ENCODE measurements around the gene IMPG2.

IMPG2 gene

GRCh38 chr3:101228441-101228840 lies 91.9 kb downstream of the IMPG2 start:
- H3K4me1 ChIP-seq, result no peaks in the 10 kb centered on the region
- no peaks in the 10 kb centered on the region for H3K36me3 ChIP-seq
- TF ChIP-seq, protein P1, sequence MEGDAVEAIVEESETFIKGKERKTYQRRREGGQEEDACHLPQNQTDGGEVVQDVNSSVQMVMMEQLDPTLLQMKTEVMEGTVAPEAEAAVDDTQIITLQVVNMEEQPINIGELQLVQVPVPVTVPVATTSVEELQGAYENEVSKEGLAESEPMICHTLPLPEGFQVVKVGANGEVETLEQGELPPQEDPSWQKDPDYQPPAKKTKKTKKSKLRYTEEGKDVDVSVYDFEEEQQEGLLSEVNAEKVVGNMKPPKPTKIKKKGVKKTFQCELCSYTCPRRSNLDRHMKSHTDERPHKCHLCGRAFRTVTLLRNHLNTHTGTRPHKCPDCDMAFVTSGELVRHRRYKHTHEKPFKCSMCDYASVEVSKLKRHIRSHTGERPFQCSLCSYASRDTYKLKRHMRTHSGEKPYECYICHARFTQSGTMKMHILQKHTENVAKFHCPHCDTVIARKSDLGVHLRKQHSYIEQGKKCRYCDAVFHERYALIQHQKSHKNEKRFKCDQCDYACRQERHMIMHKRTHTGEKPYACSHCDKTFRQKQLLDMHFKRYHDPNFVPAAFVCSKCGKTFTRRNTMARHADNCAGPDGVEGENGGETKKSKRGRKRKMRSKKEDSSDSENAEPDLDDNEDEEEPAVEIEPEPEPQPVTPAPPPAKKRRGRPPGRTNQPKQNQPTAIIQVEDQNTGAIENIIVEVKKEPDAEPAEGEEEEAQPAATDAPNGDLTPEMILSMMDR (IDR thresholded peaks at IDR 0.05; ENCODE audit: low read depth, low read length), result no peak
- no peak for DNase-seq
- H3K9me3 ChIP-seq, result no peaks in the 10 kb centered on the region
- H3K27me3 ChIP-seq, result no peaks in the 10 kb centered on the region
- no peak overlapping the region for H3K4me3 ChIP-seq (ENCODE audit: low read depth, low read length)

- no peaks in the 10 kb centered on the region for H3K9me3 ChIP-seq
- no peaks in the 10 kb centered on the region for H3K36me3 ChIP-seq
- no peak for DNase-seq
- H3K27me3 ChIP-seq, result no peaks in the 10 kb centered on the region
- TF ChIP-seq, protein P1 (IDR thresholded peaks at IDR 0.05; ENCODE audit: low read depth, low read length), result no peak
- H3K4me1 ChIP-seq, result no peaks in the 10 kb centered on the region
- H3K4me3 ChIP-seq (ENCODE audit: low read depth, low read length), result no peak overlapping the region
These were observed 95.6 kb downstream of the IMPG2 start for GRCh38 chr3:101224739-101225138.

DNA sequence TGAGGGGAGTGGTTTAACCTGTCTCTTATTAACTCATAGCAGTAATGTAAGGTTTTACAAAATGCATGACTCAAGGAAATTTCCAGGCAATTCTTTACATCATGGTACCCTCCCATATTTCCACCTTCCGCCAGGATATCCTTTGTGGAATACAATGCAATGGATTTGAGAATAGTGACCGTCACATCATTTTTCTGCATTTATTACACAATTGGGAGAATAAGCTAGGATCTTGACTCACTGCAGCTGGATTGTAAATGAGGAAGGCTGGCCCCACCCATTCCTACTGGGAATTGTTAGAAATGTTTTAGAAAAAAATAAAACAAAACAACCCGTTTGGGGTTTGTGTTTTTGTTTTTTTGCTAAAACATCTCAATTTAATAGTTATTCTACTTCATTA lies 97.4 kb downstream of the IMPG2 start:
- no peaks in the 10 kb centered on the region for H3K27me3 ChIP-seq
- no peak for DNase-seq
- no peaks in the 10 kb centered on the region for H3K4me1 ChIP-seq
- no peaks in the 10 kb centered on the region for H3K9me3 ChIP-seq
- H3K4me3 ChIP-seq (ENCODE audit: low read depth, low read length), result no peak overlapping the region
- TF ChIP-seq, protein P1 (IDR thresholded peaks at IDR 0.05; ENCODE audit: low read depth, low read length), result no peak
- no peaks in the 10 kb centered on the region for H3K36me3 ChIP-seq

GRCh38 chr3:101219842-101220560 lies 100.4 kb downstream of the IMPG2 start:
- H3K36me3 ChIP-seq, result no peaks in the 10 kb centered on the region
- no peaks in the 10 kb centered on the region for H3K9me3 ChIP-seq
- TF ChIP-seq, protein P1 (IDR thresholded peaks at IDR 0.05; ENCODE audit: low read depth, low read length), result no peak
- H3K27me3 ChIP-seq, result no peaks in the 10 kb centered on the region
- no peak for DNase-seq
- no peak overlapping the region for H3K4me3 ChIP-seq (ENCODE audit: low read depth, low read length)
- H3K4me1 ChIP-seq, result no peaks in the 10 kb centered on the region

- Histone ChIP-seq H3K9me3 (no peaks in the 10 kb centered on the region), H3K4me1 (no peaks in the 10 kb centered on the region), H3K27me3 (no peaks in the 10 kb centered on the region), H3K36me3 (no peaks in the 10 kb centered on the region), H3K4me3 (ENCODE audit: low read depth, low read length) (no peak overlapping the region)
- DNase-seq, result no peak
- TF ChIP-seq, protein P1 (IDR thresholded peaks at IDR 0.05; ENCODE audit: low read depth, low read length), result no peak
These were observed 102.7 kb downstream of the IMPG2 start for GRCh38 chr3:101217472-101218245.
